Subcutaneous abdominal adipose tissue (tissue), 5 donors: ENCODE results near the gene FCHSD2.

ENCODE experiments used
- H3K27ac ChIP-seq: one replicate; pipeline ENCODE4 v1.7.0; 2013; ENCODE audit warnings: low read depth, mild to moderate bottlenecking, inconsistent platforms, low read length, moderate library complexity
- H3K27me3 ChIP-seq, 5 donors: one replicate each; pipeline ENCODE4 v1.7.0; 2013; ENCODE audit warnings: low read length in 5 of 5, inconsistent platforms in 1 of 5; ENCODE audit not compliant: control insufficient read depth in 5 of 5, insufficient read depth in 4 of 5
- H3K36me3 ChIP-seq, 5 donors: one replicate each; pipeline ENCODE4 v1.7.0; 2013; ENCODE audit warnings: low read length in 5 of 5; ENCODE audit not compliant: control insufficient read depth in 5 of 5, insufficient read depth in 5 of 5
- H3K4me1 ChIP-seq, 5 donors: one replicate each; pipeline ENCODE4 v1.7.0; 2013; ENCODE audit warnings: low read length in 5 of 5, mild to moderate bottlenecking in 3 of 5, moderate library complexity in 1 of 5; ENCODE audit not compliant: control insufficient read depth in 5 of 5, insufficient read depth in 5 of 5
- H3K4me3 ChIP-seq, 5 donors: one replicate each; pipeline ENCODE4 v1.7.0; 2013; ENCODE audit warnings: low read length in 5 of 5, low read depth in 1 of 5
- H3K9ac ChIP-seq, 5 donors: one replicate each; pipeline ENCODE4 v1.7.0; 2013; ENCODE audit warnings: low read length in 5 of 5, mild to moderate bottlenecking in 4 of 5, moderate library complexity in 3 of 5
- H3K9me3 ChIP-seq, 5 donors: one replicate each; pipeline ENCODE4 v1.7.0; 2013; ENCODE audit warnings: low read length in 5 of 5; ENCODE audit not compliant: control insufficient read depth in 5 of 5
- donor health status: healthy.
- donor health status: healthy.
- donor health status: healthy.
- donor health status: healthy.
- donor health status: healthy.

The FCHSD2 gene

GRCh38 chr11:73106347-73106746 lies 35.8 kb downstream of the FCHSD2 start:
- no peaks in the 10 kb centered on the region for H3K4me1 ChIP-seq
- H3K4me3 ChIP-seq, result no peak overlapping the region
- H3K27ac ChIP-seq, result no peak overlapping the region

GRCh38 chr11:73100578-73100977 lies 41.5 kb downstream of the FCHSD2 start:
- H3K9me3 ChIP-seq, result no peaks in the 10 kb centered on the region
- H3K9ac ChIP-seq, result no peak overlapping the region
- no peaks in the 10 kb centered on the region for H3K27me3 ChIP-seq
- no peak overlapping the region for H3K4me3 ChIP-seq
- no peaks in the 10 kb centered on the region for H3K36me3 ChIP-seq
- H3K27ac ChIP-seq, result no peak overlapping the region
- H3K4me1 ChIP-seq, result peaks cover 0 to 9% (median 0%) of the 10 kb centered on the region in 5 donors

More at GRCh38 chr11:73106347-73106746, 35.8 kb downstream of the FCHSD2 start:
- H3K36me3 ChIP-seq, result no peaks in the 10 kb centered on the region
- H3K27me3 ChIP-seq, result no peaks in the 10 kb centered on the region
- H3K9me3 ChIP-seq, result no peaks in the 10 kb centered on the region
- peak overlapping the region in 1 of 5 donors; percentile 39 for H3K9ac ChIP-seq

GRCh38 chr11:73099512-73100266 lies 42.4 kb downstream of the FCHSD2 start:
- H3K27ac ChIP-seq, result no peak overlapping the region
- H3K9ac ChIP-seq, result no peak overlapping the region
- H3K36me3 ChIP-seq, result no peaks in the 10 kb centered on the region
- no peaks in the 10 kb centered on the region for H3K27me3 ChIP-seq
- peaks cover 0 to 15% (median 0%) of the 10 kb centered on the region in 5 donors for H3K4me1 ChIP-seq
- no peaks in the 10 kb centered on the region for H3K9me3 ChIP-seq
- no peak overlapping the region for H3K4me3 ChIP-seq

GRCh38 chr11:73095613-73096012 lies 46.5 kb downstream of the FCHSD2 start:
- no peak overlapping the region for H3K9ac ChIP-seq
- peaks cover 0 to 15% (median 0%) of the 10 kb centered on the region in 5 donors for H3K4me1 ChIP-seq
- H3K9me3 ChIP-seq, result no peaks in the 10 kb centered on the region
- H3K27me3 ChIP-seq, result no peaks in the 10 kb centered on the region
- H3K36me3 ChIP-seq, result no peaks in the 10 kb centered on the region
- no peak overlapping the region for H3K4me3 ChIP-seq
- H3K27ac ChIP-seq, result no peak overlapping the region

- no peak overlapping the region for H3K27ac ChIP-seq
- no peak overlapping the region for H3K9ac ChIP-seq
- H3K4me1 ChIP-seq, result peaks cover 0 to 13% (median 0%) of the 10 kb centered on the region in 5 donors
- no peak overlapping the region for H3K4me3 ChIP-seq
- no peaks in the 10 kb centered on the region for H3K27me3 ChIP-seq
- no peaks in the 10 kb centered on the region for H3K9me3 ChIP-seq
- no peaks in the 10 kb centered on the region for H3K36me3 ChIP-seq
Observed at GRCh38 chr11:73091521-73092305, 50.4 kb downstream of the FCHSD2 start.

- no peak overlapping the region for H3K27ac ChIP-seq
- no peak overlapping the region for H3K4me3 ChIP-seq
- H3K27me3 ChIP-seq, result no peaks in the 10 kb centered on the region
- no peaks in the 10 kb centered on the region for H3K36me3 ChIP-seq
- peaks cover 0 to 3% (median 0%) of the 10 kb centered on the region in 5 donors for H3K4me1 ChIP-seq
- no peaks in the 10 kb centered on the region for H3K9me3 ChIP-seq
- H3K9ac ChIP-seq, result no peak overlapping the region
Observed at GRCh38 chr11:73087730-73088129, 54.4 kb downstream of the FCHSD2 start.

GRCh38 chr11:73085189-73085875 lies 56.8 kb downstream of the FCHSD2 start:
- Histone ChIP-seq H3K36me3 (no peaks in the 10 kb centered on the region), H3K9ac (peak overlapping the region in 1 of 5 donors; percentile 11), H3K4me1 (peaks cover 0 to 3% (median 0%) of the 10 kb centered on the region in 5 donors), H3K4me3 (no peak overlapping the region), H3K9me3 (no peaks in the 10 kb centered on the region), H3K27ac (no peak overlapping the region), H3K27me3 (no peaks in the 10 kb centered on the region)

GRCh38 chr11:73078631-73079030 lies 63.5 kb downstream of the FCHSD2 start:
- Histone ChIP-seq H3K27ac (no peak overlapping the region), H3K27me3 (no peaks in the 10 kb centered on the region), H3K9me3 (peaks cover 0 to 3% (median 0%) of the 10 kb centered on the region in 5 donors), H3K9ac (no peak overlapping the region), H3K4me3 (no peak overlapping the region), H3K4me1 (peaks cover 0 to 2% (median 0%) of the 10 kb centered on the region in 5 donors), H3K36me3 (peaks cover 0 to 10% (median 0%) of the 10 kb centered on the region in 5 donors)

GRCh38 chr11:73077454-73077853 lies 64.7 kb downstream of the FCHSD2 start:
- Histone ChIP-seq H3K9ac (no peak overlapping the region), H3K27me3 (no peaks in the 10 kb centered on the region), H3K27ac (no peak overlapping the region), H3K36me3 (peaks cover 0 to 10% (median 0%) of the 10 kb centered on the region in 5 donors), H3K9me3 (peaks cover 0 to 3% (median 0%) of the 10 kb centered on the region in 5 donors), H3K4me3 (no peak overlapping the region), H3K4me1 (peaks cover 0 to 13% (median 9%) of the 10 kb centered on the region in 5 donors)
